ENCODE measurements around the gene MAGEA2. TPM values are rescaled to one million over a fixed set of nuclear protein-coding genes. Genes with fewer than 3 reads are reported as not detected.
"Not testable (repeated sequence)": the region's sequence is repeated elsewhere in the genome, so short reads cannot be mapped to it uniquely, and the experiment has no call there.

Gene MAGEA2
- total RNA-seq, 1 experiment from 2014 or later: not detected

DNA sequence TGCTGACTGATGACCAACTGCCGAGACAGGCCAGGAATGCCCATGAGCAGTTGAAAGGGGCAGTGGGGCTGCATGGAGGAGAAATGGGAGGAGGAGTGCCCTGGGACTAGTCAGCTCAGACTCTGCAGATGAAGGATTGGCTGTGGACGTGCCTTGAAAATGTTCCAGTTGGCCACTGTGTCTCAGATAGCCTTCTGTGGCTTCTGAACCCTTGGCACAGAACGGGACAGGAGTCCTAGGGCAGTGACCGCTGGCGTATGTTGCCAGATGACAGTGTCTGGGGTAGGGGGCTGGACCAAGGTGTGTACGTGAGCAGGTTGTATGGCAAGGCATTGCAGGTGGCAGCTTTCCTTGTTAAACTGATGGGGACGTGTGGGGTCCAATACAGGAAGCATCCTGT, 47.1 kb downstream of the MAGEA2 start:
- intact Hi-C loops (cut with micrococcal nuclease; ENCODE audit: unreplicated experiment); H3K9me3 Mint-ChIP-seq (ENCODE audit: unreplicated experiment); H3K36me3 ChIP-seq (ENCODE audit: control insufficient read depth, insufficient read depth, low read length); H3K36me3 Mint-ChIP-seq (ENCODE audit: insufficient read depth, unreplicated experiment); H3K9me3 ChIP-seq; DNase-seq; H3K27me3 Mint-ChIP-seq (ENCODE audit: insufficient read depth, unreplicated experiment); H3K4me3 ChIP-seq (ENCODE audit: low read depth, low read length); H3K27me3 ChIP-seq (replicated peaks; ENCODE audit: control insufficient read depth, insufficient read depth, low read length); POLR2A ChIA-PET; H3K27ac Mint-ChIP-seq (ENCODE audit: unreplicated experiment); CTCF ChIA-PET; H3K4me1 Mint-ChIP-seq (ENCODE audit: low read depth, unreplicated experiment); BruUV-seq (replicated peaks); H3K4me1 ChIP-seq; H3K4me3 Mint-ChIP-seq (ENCODE audit: unreplicated experiment): not testable (repeated sequence)

DNA sequence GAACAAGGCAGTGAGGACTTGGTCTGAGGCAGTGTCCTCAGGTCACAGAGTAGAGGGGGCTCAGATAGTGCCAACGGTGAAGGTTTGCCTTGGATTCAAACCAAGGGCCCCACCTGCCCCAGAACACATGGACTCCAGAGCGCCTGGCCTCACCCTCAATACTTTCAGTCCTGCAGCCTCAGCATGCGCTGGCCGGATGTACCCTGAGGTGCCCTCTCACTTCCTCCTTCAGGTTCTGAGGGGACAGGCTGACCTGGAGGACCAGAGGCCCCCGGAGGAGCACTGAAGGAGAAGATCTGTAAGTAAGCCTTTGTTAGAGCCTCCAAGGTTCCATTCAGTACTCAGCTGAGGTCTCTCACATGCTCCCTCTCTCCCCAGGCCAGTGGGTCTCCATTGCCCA, 53.3 kb downstream of the MAGEA2 start:
- DNase-seq; H3K27me3 ChIP-seq (replicated peaks; ENCODE audit: control insufficient read depth, insufficient read depth, low read length); intact Hi-C loops (cut with micrococcal nuclease; ENCODE audit: unreplicated experiment); H3K4me1 Mint-ChIP-seq (ENCODE audit: low read depth, unreplicated experiment); CTCF ChIA-PET; H3K4me3 Mint-ChIP-seq (ENCODE audit: unreplicated experiment); H3K36me3 Mint-ChIP-seq (ENCODE audit: insufficient read depth, unreplicated experiment); H3K27ac Mint-ChIP-seq (ENCODE audit: unreplicated experiment); BruUV-seq (replicated peaks); H3K4me1 ChIP-seq; H3K27me3 Mint-ChIP-seq (ENCODE audit: insufficient read depth, unreplicated experiment); H3K4me3 ChIP-seq (ENCODE audit: low read depth, low read length); POLR2A ChIA-PET; H3K36me3 ChIP-seq (ENCODE audit: control insufficient read depth, insufficient read depth, low read length); H3K9me3 ChIP-seq; H3K9me3 Mint-ChIP-seq (ENCODE audit: unreplicated experiment): not testable (repeated sequence)

Other genes with a start within 250 kb of the MAGEA2 start
- 0.07 TPM in 1 of 2 replicates, not detected in the other for gene GABRQ, start 115.9 kb downstream of the MAGEA2 start, total RNA-seq (2022)
- gene MAGEA3, start 55.0 kb downstream of the MAGEA2 start, total RNA-seq (2022): not detected in 2 replicates
- not detected in 2 replicates for gene CSAG2, start 44.6 kb downstream of the MAGEA2 start, total RNA-seq (2022)
- not detected in 2 replicates for gene MAGEA2B, start 39.2 kb downstream of the MAGEA2 start, total RNA-seq (2022)
- gene CSAG1, start 20.1 kb downstream of the MAGEA2 start, total RNA-seq (2022): not detected in 2 replicates
- not detected in 2 replicates for gene MAGEA12, start 20.1 kb downstream of the MAGEA2 start, total RNA-seq (2022)
- not detected in 2 replicates for gene CSAG3, start 5.4 kb upstream of the MAGEA2 start, total RNA-seq (2022)
- not detected in 2 replicates for gene MAGEA6, start 15.8 kb upstream of the MAGEA2 start, total RNA-seq (2022)
- gene CETN2, start 76.9 kb upstream of the MAGEA2 start, total RNA-seq (2022): 23.8 and 23.9 TPM in 2 replicates
- gene NSDHL, start 77.2 kb upstream of the MAGEA2 start, total RNA-seq (2022): 30.5 and 34.9 TPM in 2 replicates
- 4.2 and 5.9 TPM in 2 replicates for gene ZNF185, start 144.2 kb upstream of the MAGEA2 start, total RNA-seq (2022)
- not detected in 2 replicates for gene PNMA5, start 240.3 kb upstream of the MAGEA2 start, total RNA-seq (2022)